ENCODE measurements around the gene MYO5B. TPM values are rescaled to one million over a fixed set of nuclear protein-coding genes. Genes with fewer than 3 reads are reported as not detected.

Gene MYO5B
- total and polyA plus RNA-seq, 7 experiments from 2014 or later, result 0.02 to 0.04 TPM; not detected in 5

GRCh38 chr18:50170004-50170403 lies 24.9 kb downstream of the MYO5B start:
- Mint-ChIP-seq H3K27ac (no peak overlapping the region), H3K4me3 (no peak overlapping the region), H3K4me1 (peaks cover 0 to 3% (median 0%) of the 10 kb centered on the region in 7 donors), H3K27me3 (peaks cover 13 to 29% (median 20%) of the 10 kb centered on the region in 5 donors), H3K9me3 (peaks cover 0 to 5% (median 0%) of the 10 kb centered on the region in 11 donors), H3K36me3 (peaks cover 0 to 4% (median 0%) of the 10 kb centered on the region in 5 donors)
- DNase-seq (no peak), ATAC-seq (no peak)
- no peaks in the 10 kb centered on the region for H3K9me3 ChIP-seq (ENCODE audit: control insufficient read depth in 2 of 3, low read length in 3 of 3)
- no peaks in the 10 kb centered on the region for H3K36me3 ChIP-seq (ENCODE audit: control insufficient read depth in 2 of 3, insufficient read depth in 3 of 3, low read length in 3 of 3)
- ChIA-PET CTCF (no interaction called here), POLR2A (no interaction called here)
- no peaks in the 10 kb centered on the region for H3K4me1 ChIP-seq (ENCODE audit: control insufficient read depth in 2 of 2, insufficient read depth in 2 of 2, low read length in 2 of 2)
- no peak overlapping the region for H3K4me3 ChIP-seq (ENCODE audit: low read length)
- intact Hi-C loops (cut with micrococcal nuclease), result no loop called here
- peaks cover 0 to 3% of the 10 kb centered on the region in 2 donors for H3K27me3 ChIP-seq (ENCODE audit: control insufficient read depth in 2 of 2, insufficient read depth in 2 of 2, low read length in 2 of 2)
- H3K27ac ChIP-seq (ENCODE audit: low read depth, low read length), result no peak overlapping the region

GRCh38 chr18:50169149-50169548 lies 25.8 kb downstream of the MYO5B start:
- Mint-ChIP-seq H3K27me3 (peaks cover 16 to 37% (median 26%) of the 10 kb centered on the region in 5 donors), H3K4me1 (peaks cover 0 to 3% (median 0%) of the 10 kb centered on the region in 7 donors), H3K4me3 (no peak overlapping the region), H3K36me3 (peaks cover 0 to 4% (median 0%) of the 10 kb centered on the region in 5 donors), H3K9me3 (peaks cover 0 to 5% (median 0%) of the 10 kb centered on the region in 11 donors), H3K27ac (no peak overlapping the region)
- H3K4me3 ChIP-seq (ENCODE audit: low read length), result no peak overlapping the region
- no peaks in the 10 kb centered on the region for H3K4me1 ChIP-seq (ENCODE audit: control insufficient read depth in 2 of 2, insufficient read depth in 2 of 2, low read length in 2 of 2)
- H3K9me3 ChIP-seq (ENCODE audit: control insufficient read depth in 2 of 3, low read length in 3 of 3), result no peaks in the 10 kb centered on the region
- H3K27ac ChIP-seq (ENCODE audit: low read depth, low read length), result no peak overlapping the region
- CTCF ChIA-PET, result no interaction called here
- H3K27me3 ChIP-seq (ENCODE audit: control insufficient read depth in 2 of 2, insufficient read depth in 2 of 2, low read length in 2 of 2), result no peaks in the 10 kb centered on the region
- ATAC-seq (no peak), DNase-seq (no peak)
- POLR2A ChIA-PET, result no interaction called here
- no peaks in the 10 kb centered on the region for H3K36me3 ChIP-seq (ENCODE audit: control insufficient read depth in 2 of 3, insufficient read depth in 3 of 3, low read length in 3 of 3)
- intact Hi-C loops (cut with micrococcal nuclease), result no loop called here

- CTCF ChIA-PET, result no interaction called here
- H3K36me3 ChIP-seq (ENCODE audit: control insufficient read depth in 2 of 3, insufficient read depth in 3 of 3, low read length in 3 of 3), result no peaks in the 10 kb centered on the region
- H3K27me3 Mint-ChIP-seq, result peaks cover 9 to 37% (median 29%) of the 10 kb centered on the region in 5 donors
Observed at GRCh38 chr18:50167966-50168365, 27.0 kb downstream of the MYO5B start.

GRCh38 chr18:50166901-50167300 lies 28.0 kb downstream of the MYO5B start:
- no peak for ATAC-seq
- CTCF ChIA-PET, result no interaction called here
- H3K27me3 ChIP-seq (ENCODE audit: control insufficient read depth in 2 of 2, insufficient read depth in 2 of 2, low read length in 2 of 2), result no peaks in the 10 kb centered on the region
- DNase-seq, result no peak
- H3K4me1 Mint-ChIP-seq, result peaks cover 0 to 1% (median 0%) of the 10 kb centered on the region in 7 donors
- POLR2A ChIA-PET, result no interaction called here
- H3K27ac ChIP-seq (ENCODE audit: low read depth, low read length), result no peak overlapping the region
- no peak overlapping the region for H3K27ac Mint-ChIP-seq
- no peaks in the 10 kb centered on the region for H3K4me1 ChIP-seq (ENCODE audit: control insufficient read depth in 2 of 2, insufficient read depth in 2 of 2, low read length in 2 of 2)
- H3K36me3 Mint-ChIP-seq, result no peaks in the 10 kb centered on the region
- no peaks in the 10 kb centered on the region for H3K9me3 Mint-ChIP-seq
- H3K4me3 ChIP-seq (ENCODE audit: low read length), result no peak overlapping the region
- no peak overlapping the region for H3K4me3 Mint-ChIP-seq
- no peaks in the 10 kb centered on the region for H3K36me3 ChIP-seq (ENCODE audit: control insufficient read depth in 2 of 3, insufficient read depth in 3 of 3, low read length in 3 of 3)
- peaks cover 9 to 41% (median 32%) of the 10 kb centered on the region in 5 donors for H3K27me3 Mint-ChIP-seq
- no peaks in the 10 kb centered on the region for H3K9me3 ChIP-seq (ENCODE audit: control insufficient read depth in 2 of 3, low read length in 3 of 3)
- intact Hi-C loops (cut with micrococcal nuclease), result no loop called here

More at GRCh38 chr18:50167966-50168365, 27.0 kb downstream of the MYO5B start:
- H3K36me3 Mint-ChIP-seq, result peaks cover 0 to 4% (median 0%) of the 10 kb centered on the region in 5 donors
- no peak overlapping the region for H3K27ac ChIP-seq (ENCODE audit: low read depth, low read length)
- no peak overlapping the region for H3K4me3 ChIP-seq (ENCODE audit: low read length)
- peaks cover 0 to 1% (median 0%) of the 10 kb centered on the region in 7 donors for H3K4me1 Mint-ChIP-seq
- POLR2A ChIA-PET, result interaction anchor here (0.6 kb wide), 1 partner anchor 637 kb away, joined by 3 read pairs; no protein-coding TSS in a partner anchor
- no peak overlapping the region for H3K27ac Mint-ChIP-seq
- ATAC-seq (no peak), DNase-seq (no peak)
- no peaks in the 10 kb centered on the region for H3K27me3 ChIP-seq (ENCODE audit: control insufficient read depth in 2 of 2, insufficient read depth in 2 of 2, low read length in 2 of 2)
- peaks cover 0 to 3% (median 0%) of the 10 kb centered on the region in 11 donors for H3K9me3 Mint-ChIP-seq
- H3K4me3 Mint-ChIP-seq, result no peak overlapping the region
- no peaks in the 10 kb centered on the region for H3K9me3 ChIP-seq (ENCODE audit: control insufficient read depth in 2 of 3, low read length in 3 of 3)
- intact Hi-C loops (cut with micrococcal nuclease), result no loop called here
- no peaks in the 10 kb centered on the region for H3K4me1 ChIP-seq (ENCODE audit: control insufficient read depth in 2 of 2, insufficient read depth in 2 of 2, low read length in 2 of 2)

GRCh38 chr18:50163505-50163904 lies 31.4 kb downstream of the MYO5B start:
- no peak overlapping the region for H3K4me3 ChIP-seq (ENCODE audit: low read length)
- H3K36me3 ChIP-seq (ENCODE audit: control insufficient read depth in 2 of 3, insufficient read depth in 3 of 3, low read length in 3 of 3), result no peaks in the 10 kb centered on the region
- no peaks in the 10 kb centered on the region for H3K4me1 ChIP-seq (ENCODE audit: control insufficient read depth in 2 of 2, insufficient read depth in 2 of 2, low read length in 2 of 2)
- Mint-ChIP-seq H3K4me3 (no peak overlapping the region), H3K27me3 (peaks cover 16 to 56% (median 38%) of the 10 kb centered on the region in 5 donors), H3K4me1 (peaks cover 0 to 1% (median 0%) of the 10 kb centered on the region in 7 donors), H3K9me3 (no peaks in the 10 kb centered on the region), H3K27ac (no peak overlapping the region), H3K36me3 (no peaks in the 10 kb centered on the region)
- intact Hi-C loops (cut with micrococcal nuclease), result no loop called here
- DNase-seq, result no peak
- H3K27me3 ChIP-seq (ENCODE audit: control insufficient read depth in 2 of 2, insufficient read depth in 2 of 2, low read length in 2 of 2), result no peaks in the 10 kb centered on the region
- no peak overlapping the region for H3K27ac ChIP-seq (ENCODE audit: low read depth, low read length)
- POLR2A ChIA-PET, result no interaction called here
- CTCF ChIA-PET, result no interaction called here
- no peaks in the 10 kb centered on the region for H3K9me3 ChIP-seq (ENCODE audit: control insufficient read depth in 2 of 3, low read length in 3 of 3)
- ATAC-seq, result no peak

- POLR2A ChIA-PET, result no interaction called here
- CTCF ChIA-PET, result no interaction called here
- intact Hi-C loops (cut with micrococcal nuclease), result no loop called here
Observed at GRCh38 chr18:50162486-50163304, 32.3 kb downstream of the MYO5B start.

More at GRCh38 chr18:50162486-50163304, 32.3 kb downstream of the MYO5B start:
- no peaks in the 10 kb centered on the region for H3K9me3 ChIP-seq (ENCODE audit: control insufficient read depth in 2 of 3, low read length in 3 of 3)
- DNase-seq, result no peak
- Mint-ChIP-seq H3K36me3 (no peaks in the 10 kb centered on the region), H3K4me3 (no peak overlapping the region), H3K27ac (no peak overlapping the region), H3K4me1 (peaks cover 0 to 1% (median 0%) of the 10 kb centered on the region in 7 donors), H3K27me3 (peaks cover 16 to 58% (median 41%) of the 10 kb centered on the region in 5 donors), H3K9me3 (no peaks in the 10 kb centered on the region)
- H3K4me1 ChIP-seq (ENCODE audit: control insufficient read depth in 2 of 2, insufficient read depth in 2 of 2, low read length in 2 of 2), result no peaks in the 10 kb centered on the region
- H3K27ac ChIP-seq (ENCODE audit: low read depth, low read length), result no peak overlapping the region
- H3K4me3 ChIP-seq (ENCODE audit: low read length), result no peak overlapping the region
- no peak for ATAC-seq
- no peaks in the 10 kb centered on the region for H3K27me3 ChIP-seq (ENCODE audit: control insufficient read depth in 2 of 2, insufficient read depth in 2 of 2, low read length in 2 of 2)
- no peaks in the 10 kb centered on the region for H3K36me3 ChIP-seq (ENCODE audit: control insufficient read depth in 2 of 3, insufficient read depth in 3 of 3, low read length in 3 of 3)

Measured in naive thymus-derived CD4-positive, alpha-beta T cell (primary cell).